ENCODE measurements around the gene GCH1.
"Not testable (repeated sequence)": the region's sequence is repeated elsewhere in the genome, so short reads cannot be mapped to it uniquely, and the experiment has no call there.

GCH1 gene

GRCh38 chr14:54902521-54903420, at the start of gene GCH1:
TSS of gene GCH1 (minus strand) at chr14:54902826. CDS start at chr14:54902663, 163 bp downstream.
- no peak for DNase-seq (ENCODE audit: low read depth, low spot score)
- peak within 1 kb of the TSS; percentile 64 for H3K27ac ChIP-seq

GRCh38 chr14:54947230-54947629, 44.6 kb upstream of the GCH1 start:
- no peak for DNase-seq (ENCODE audit: low read depth, low spot score)

GRCh38 chr14:54946500-54946899, 43.9 kb upstream of the GCH1 start:
- no peak for DNase-seq (ENCODE audit: low read depth, low spot score)
- H3K27ac ChIP-seq = no peak overlapping the region

More at GRCh38 chr14:54947230-54947629, 44.6 kb upstream of the GCH1 start:
- no peak overlapping the region for H3K27ac ChIP-seq

- H3K27ac ChIP-seq = no peak overlapping the region
- no peak for DNase-seq (ENCODE audit: low read depth, low spot score)
These were observed 42.2 kb upstream of the GCH1 start for GRCh38 chr14:54944737-54945391.

GRCh38 chr14:54942913-54943312, 40.3 kb upstream of the GCH1 start:
- DNase-seq (ENCODE audit: low read depth, low spot score) = no peak
- no peak overlapping the region for H3K27ac ChIP-seq

DNA sequence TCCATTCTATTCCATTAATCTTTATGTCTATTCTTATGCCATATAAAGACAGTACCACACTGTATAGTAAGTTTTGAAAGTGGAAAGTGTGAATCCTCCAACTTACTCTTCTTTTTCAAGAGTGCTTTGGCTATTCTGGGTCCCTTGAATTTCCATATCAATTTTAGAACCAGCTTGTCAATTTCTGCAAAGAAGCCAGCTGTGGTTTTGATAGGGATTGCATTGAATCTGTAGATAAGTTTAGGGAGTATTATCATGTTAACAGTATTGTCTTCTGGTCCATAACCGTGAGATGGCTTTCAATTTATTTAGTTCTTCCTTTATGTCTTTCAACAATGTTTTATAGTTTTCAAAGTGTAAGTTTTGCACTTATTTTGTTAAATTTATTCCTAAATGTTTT, 34.2 kb upstream of the GCH1 start:
- no peak for DNase-seq (ENCODE audit: low read depth, low spot score)
- H3K27ac ChIP-seq = no peak overlapping the region

- DNase-seq (ENCODE audit: low read depth, low spot score) = peak; percentile 26
- H3K27ac ChIP-seq = no peak overlapping the region
These were observed 33.3 kb upstream of the GCH1 start for GRCh38 chr14:54935958-54936357.

DNA sequence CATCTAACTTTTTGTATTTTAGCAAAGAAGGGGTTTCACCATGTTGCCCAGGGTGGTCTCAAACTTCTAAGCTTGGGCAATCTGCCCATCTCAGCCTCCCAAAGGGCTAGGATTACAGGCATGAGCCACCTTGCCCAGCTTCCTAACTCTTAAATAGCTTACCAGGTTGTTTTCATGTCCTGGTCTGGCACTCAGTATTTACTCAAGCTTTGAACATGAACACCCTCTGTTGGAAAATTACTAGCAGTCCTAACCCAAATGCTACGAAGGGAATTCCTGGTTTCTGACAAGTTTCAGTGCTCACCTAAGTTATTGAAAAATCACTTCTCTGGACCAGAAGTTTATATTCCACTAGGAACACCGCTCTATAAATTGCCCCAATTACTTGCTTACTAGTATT, 32.5 kb upstream of the GCH1 start:
- no peak for DNase-seq (ENCODE audit: low read depth, low spot score)
- no peak overlapping the region for H3K27ac ChIP-seq

DNA sequence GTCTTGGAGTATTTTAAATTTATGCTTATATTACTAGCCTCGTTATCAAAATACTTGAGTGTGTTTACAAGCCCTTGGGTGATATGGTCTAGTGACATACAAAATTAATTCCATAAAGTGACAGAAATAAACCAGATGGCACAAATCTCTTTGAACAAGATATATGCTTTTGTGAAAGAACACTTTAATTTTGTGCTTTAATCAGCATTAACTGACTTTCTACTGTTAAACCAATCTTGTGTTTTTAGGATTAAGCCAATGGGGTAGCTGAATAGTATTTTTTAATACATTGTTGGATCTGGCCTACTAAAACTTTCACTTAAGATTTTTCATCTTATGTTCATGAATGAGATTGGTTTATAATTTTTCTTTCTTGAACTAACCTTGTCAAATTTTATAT, 30.4 kb upstream of the GCH1 start:
- no peak overlapping the region for H3K27ac ChIP-seq
- no peak for DNase-seq (ENCODE audit: low read depth, low spot score)

DNA sequence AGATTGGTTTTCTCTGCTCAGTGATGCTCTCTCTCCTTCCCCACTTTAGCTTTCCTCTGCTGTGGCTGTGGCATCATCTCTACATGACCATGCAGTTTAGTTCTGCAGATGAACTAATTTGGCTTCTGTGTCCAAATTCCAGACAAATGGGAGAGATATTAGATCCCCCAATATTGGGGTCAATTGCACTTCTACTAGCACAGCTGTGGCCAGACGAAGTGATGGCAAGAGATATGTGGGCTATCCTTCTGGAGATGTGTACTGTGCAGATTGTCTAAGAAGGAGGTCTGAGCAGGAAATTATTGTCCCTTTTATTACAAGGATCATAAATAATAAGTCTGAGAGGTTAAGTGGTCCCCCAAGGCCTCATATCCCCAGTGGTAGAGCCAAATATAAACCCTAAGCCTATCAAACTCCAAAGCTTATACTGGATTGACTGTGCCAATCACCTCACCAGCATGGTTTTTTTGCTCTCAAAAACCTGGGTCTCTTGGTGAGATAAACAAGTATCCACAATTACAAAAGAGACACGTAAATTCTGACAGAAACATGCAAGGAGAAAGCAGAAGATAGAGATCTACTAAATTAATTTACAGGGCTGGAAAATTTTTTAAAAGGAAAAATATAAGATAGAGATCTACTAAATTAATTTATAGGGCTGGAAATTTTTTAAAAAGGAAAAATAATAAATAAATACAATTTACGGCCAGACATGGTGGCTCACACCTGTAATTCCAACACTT, 29.1 kb upstream of the GCH1 start:
- DNase-seq (ENCODE audit: low read depth, low spot score) = no peak

DNA sequence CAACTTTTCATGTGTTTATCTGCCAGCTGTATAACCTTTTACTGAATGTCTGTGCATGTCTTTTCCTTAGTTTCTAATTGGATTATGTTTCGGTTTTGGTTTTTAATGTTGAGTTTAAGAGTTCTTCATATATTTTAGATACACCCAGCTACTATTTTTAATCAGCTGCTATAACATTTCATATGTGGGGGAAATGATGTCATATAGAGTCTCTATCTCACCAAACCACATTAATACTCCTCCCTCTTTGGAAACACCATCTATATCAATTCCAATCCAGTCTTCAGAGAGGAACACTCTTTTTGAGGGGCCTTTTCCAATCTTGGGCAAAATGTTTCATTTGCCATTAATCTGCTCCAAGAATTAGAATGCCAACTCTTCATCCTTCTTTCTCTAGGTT, 28.5 kb upstream of the GCH1 start:
- no peak overlapping the region for H3K27ac ChIP-seq
- DNase-seq (ENCODE audit: low read depth, low spot score) = no peak

More for the DNA sequence above, 29.1 kb upstream of the GCH1 start:
- no peak overlapping the region for H3K27ac ChIP-seq

- no peak for DNase-seq (ENCODE audit: low read depth, low spot score)
- H3K27ac ChIP-seq = no peak overlapping the region
These were observed 26.9 kb upstream of the GCH1 start for GRCh38 chr14:54929556-54929955.

DNA sequence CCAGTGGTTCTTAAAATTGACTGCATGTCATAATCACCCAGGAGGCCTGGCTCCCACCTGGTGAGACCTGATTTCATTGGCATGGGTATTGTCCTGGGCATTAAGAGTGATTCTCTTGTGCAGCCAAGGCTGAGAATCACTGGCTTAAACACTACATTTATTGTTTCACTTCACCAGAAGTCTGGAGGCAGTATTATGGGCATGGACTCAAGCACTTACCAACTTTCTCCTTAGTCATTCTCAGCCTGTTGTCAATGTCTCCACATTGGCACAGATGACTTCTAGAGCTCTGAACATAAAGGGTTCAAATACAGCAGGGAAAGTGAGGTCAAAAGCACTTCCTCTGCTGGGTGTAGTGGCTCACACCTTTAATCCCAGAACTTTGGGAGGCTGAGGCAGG, 25.6 kb upstream of the GCH1 start:
- DNase-seq (ENCODE audit: low read depth, low spot score) = no peak
- no peak overlapping the region for H3K27ac ChIP-seq

DNA sequence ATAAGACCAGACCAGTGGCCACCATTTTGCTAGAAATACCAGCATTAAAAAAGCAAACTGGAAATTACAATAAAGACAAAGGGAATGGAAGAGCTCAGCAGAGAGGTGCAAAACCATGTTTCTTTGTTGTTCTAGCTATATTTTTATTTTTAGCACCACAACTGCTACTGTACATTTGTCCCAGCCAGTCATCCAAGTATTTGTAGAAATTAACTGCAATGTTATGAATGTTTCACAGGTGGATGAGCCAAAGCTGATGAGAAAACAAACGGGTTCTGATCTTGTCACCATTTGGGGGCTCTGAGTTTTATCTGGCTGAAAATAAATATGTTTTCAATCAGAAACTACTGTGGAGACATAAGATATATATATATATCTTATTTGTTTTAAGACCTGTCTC, 24.9 kb upstream of the GCH1 start:
- H3K27ac ChIP-seq = no peak overlapping the region
- DNase-seq (ENCODE audit: low read depth, low spot score) = no peak

DNA sequence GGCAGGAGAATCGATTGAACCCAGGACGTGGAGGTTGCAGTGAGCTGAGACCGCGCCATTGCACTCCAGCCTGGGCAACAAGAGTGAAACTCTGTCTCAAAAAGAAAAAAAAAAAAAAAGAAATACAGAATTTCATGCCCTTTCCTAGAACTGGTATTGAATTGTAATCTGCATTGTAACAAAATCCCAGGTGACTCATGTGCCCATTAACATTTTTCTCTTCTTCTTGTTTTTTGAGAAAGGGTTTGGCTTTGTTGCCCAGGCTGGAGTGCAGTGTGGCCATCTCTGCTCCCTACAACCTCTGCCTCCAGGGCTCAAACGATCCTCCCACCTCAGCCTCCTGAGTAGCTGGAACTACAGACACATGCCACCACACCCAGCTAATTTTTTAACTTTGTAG, 23.9 kb upstream of the GCH1 start:
- not testable (repeated sequence) for DNase-seq (ENCODE audit: low read depth, low spot score); H3K27ac ChIP-seq

GRCh38 chr14:54922598-54922997, 20.0 kb upstream of the GCH1 start:
- no peak overlapping the region for H3K27ac ChIP-seq
- DNase-seq (ENCODE audit: low read depth, low spot score) = no peak

DNA sequence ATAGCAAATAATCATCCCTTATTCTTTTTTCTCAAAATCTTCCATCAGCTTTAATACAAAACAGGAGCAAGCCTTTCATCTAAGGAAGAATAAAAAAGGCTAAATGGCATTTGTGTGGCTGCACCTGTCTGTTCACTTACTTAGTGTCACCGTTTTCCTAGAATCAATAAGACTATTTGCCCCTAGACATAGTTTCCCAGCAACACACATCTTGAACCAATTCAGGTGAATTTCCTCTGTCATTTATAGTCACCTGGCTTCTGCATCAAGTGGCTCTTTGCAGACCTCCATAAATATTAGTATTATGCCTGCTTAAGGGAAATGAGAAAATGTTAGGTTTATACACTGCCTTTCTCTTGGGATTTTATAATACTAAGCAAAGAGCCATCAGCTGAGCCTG, 17.4 kb upstream of the GCH1 start:
- DNase-seq (ENCODE audit: low read depth, low spot score) = no peak
- no peak overlapping the region for H3K27ac ChIP-seq

DNA sequence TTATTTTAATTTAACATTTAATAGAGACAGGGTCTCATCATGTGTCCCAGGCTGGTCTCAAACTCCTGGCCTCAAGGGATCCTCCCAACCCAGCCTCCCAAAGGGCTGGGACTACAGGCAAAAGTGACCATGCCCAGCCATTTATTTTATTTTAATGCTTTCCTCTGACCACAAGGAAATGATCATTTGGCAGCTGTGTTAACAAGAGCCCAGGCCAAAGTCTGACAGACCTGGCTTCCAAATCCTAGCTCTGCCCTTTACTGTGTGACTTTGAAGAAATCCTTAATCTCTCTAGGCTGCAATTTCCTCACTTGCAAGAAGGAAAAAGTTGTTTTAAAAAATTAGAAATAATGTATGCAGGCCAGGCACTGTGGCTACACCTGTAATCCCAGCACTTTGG, 16.7 kb upstream of the GCH1 start:
- no peak overlapping the region for H3K27ac ChIP-seq
- no peak for DNase-seq (ENCODE audit: low read depth, low spot score)

- DNase-seq (ENCODE audit: low read depth, low spot score) = no peak
These were observed 15.8 kb upstream of the GCH1 start for GRCh38 chr14:54918427-54918826.

DNA sequence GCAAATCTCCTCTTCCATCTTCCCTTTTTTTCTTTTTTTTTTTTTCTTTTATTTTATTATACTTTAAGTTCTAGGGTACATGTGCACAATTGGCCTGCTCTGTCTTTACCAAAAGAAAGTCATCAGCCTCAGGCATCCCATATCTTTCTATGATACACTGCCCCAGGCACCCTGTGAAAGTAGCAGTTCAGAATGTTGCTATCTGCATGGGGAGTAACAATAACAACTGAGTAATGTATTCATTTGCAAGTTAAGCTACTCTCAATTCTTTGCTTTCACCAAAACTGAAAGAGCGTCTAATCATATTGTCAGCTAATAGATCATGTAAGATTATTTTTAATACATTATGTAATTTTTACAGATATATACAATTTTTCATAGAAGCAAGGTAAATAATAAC, 13.5 kb upstream of the GCH1 start:
- DNase-seq (ENCODE audit: low read depth, low spot score) = no peak
- H3K27ac ChIP-seq = no peak overlapping the region

More at GRCh38 chr14:54918427-54918826, 15.8 kb upstream of the GCH1 start:
- H3K27ac ChIP-seq = no peak overlapping the region
